CMK (cell line): Measurements from ENCODE around the gene HOXD3.

Experiments used
- DNase-seq: peaks from one replicate; pipeline ENCODE4 v3.0.0-alpha.2; 2010; ENCODE audit warnings: low read depth

HOXD3 gene

DNA sequence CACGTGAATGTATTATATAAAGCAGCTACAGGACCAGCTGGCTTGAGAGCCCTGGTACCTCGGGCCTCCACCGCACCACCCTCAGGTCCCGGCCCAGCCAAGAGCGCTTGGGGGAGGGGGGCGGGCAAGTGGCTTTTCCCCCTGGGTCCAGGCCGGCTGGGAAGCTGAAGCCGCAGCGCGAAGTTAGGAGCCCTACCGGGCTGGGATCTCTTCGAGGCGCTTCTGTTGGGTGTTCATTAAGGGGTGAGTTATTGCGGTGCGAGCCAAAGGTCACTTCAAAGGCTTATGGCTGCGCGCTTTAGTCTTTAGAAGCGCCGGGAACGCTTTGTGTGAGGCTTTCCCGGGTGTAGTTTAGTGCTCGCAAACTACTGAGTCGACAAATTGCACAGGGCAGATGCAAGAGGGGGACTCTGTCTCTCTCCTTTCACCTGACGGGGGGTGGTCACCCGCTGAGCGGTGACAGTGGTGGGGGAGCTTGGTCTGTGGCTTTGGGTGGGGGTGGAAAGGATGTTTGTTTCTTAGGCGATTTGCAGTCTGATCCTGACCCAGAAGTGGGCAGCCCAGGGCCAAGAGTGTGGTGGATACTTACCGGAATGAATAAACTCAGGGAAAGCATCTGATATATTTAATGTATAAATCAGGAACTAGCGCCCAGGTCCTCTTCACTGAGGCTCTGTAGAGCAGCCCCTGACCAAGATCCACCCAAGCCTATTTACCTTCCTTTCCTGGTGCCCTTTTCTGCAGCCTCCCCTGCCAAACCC is 6.0 kb downstream of the HOXD3 start:
- DNase-seq, result no peak

- no peak for DNase-seq
Measured at GRCh38 chr2:176163672-176164056, 6.6 kb downstream of the HOXD3 start.

GRCh38 chr2:176164201-176164600 is 7.1 kb downstream of the HOXD3 start:
- no peak for DNase-seq

GRCh38 chr2:176164611-176165369 is 7.7 kb downstream of the HOXD3 start:
- DNase-seq, result no peak

DNA sequence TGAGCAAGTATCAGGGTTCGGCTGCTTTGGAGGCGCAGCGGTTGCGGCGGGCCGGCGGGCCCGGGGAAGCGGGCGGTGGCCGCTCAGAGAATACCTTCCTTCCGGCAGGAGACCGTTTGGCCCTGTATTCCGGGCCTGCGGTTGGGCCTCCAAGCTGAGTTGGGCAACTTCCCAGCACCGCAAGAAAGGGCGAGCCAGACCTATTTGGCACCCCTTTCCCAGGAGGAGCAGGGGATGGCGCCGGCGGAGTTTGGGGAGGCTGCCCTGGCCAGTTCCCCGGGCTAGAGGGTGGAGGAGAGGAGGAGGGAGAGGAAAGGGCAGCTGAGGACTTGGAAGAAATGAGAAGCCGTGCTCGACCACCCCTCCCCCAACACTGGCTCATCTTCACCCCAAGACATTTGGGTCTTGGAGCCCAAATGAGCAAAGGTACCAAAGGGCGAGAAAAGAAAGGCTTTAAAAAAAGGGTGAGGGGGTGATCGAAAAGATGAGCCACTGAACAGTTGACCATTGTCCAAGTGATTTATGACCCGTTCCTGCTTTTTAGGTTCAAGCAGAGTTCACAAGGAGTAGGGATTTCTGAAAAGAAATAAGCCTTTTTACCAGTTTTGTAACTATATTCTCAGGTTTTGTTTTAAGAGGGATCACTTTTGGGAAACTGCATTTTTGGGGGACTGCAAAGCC is 8.4 kb downstream of the HOXD3 start:
- DNase-seq, result no peak

DNA sequence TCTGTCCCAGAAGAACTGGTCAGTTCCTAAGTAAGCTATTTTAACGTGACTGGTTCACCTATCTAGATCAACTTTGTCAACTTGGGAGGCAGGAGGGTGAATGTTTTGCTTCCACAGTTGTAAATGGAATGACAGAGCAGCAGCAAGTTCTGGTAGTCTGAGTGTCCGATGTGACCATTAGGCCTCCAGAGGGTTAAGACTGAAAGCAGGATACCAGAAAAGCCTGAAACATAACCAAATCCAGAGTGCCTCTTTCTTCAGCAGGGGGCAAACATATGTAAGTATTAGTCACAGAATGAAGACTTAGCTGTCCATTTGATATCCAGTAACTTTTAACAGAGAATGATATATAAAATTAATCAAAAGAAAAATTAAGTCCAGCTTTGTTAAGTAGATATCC is 9.2 kb downstream of the HOXD3 start:
- DNase-seq, result no peak

GRCh38 chr2:176167398-176167797 is 10.3 kb downstream of the HOXD3 start:
- no peak for DNase-seq

DNA sequence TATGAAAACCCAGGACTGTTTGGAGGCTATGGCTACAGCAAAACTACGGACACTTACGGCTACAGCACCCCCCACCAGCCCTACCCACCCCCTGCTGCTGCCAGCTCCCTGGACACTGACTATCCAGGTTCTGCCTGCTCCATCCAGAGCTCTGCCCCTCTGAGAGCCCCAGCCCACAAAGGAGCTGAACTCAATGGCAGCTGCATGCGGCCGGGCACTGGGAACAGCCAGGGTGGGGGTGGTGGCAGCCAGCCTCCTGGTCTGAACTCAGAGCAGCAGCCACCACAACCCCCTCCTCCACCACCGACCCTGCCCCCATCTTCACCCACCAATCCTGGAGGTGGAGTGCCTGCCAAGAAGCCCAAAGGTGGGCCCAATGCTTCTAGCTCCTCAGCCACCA is 12.1 kb downstream of the HOXD3 start:
- DNase-seq, result no peak

DNA sequence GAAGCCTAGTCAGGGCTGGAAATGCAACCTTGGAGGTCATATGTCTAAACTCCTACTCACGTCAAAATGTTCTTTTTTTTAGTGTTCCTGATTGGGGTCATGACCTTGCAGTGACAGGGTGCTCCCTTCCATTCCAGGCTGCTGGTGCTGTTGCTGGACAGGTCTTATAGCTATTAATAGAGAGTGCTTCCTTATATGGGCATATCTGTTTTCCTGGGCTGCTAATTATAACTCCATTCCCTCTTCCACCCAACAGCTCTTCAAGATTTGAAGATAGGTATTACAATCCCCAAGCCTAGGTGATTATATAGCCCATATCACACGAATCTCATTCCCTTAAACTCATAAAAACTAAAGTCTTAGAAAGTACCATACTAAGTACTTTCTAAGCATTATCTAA is 12.6 kb downstream of the HOXD3 start:
- DNase-seq, result no peak

GRCh38 chr2:176170602-176171305 is 13.6 kb downstream of the HOXD3 start:
- no peak for DNase-seq

DNA sequence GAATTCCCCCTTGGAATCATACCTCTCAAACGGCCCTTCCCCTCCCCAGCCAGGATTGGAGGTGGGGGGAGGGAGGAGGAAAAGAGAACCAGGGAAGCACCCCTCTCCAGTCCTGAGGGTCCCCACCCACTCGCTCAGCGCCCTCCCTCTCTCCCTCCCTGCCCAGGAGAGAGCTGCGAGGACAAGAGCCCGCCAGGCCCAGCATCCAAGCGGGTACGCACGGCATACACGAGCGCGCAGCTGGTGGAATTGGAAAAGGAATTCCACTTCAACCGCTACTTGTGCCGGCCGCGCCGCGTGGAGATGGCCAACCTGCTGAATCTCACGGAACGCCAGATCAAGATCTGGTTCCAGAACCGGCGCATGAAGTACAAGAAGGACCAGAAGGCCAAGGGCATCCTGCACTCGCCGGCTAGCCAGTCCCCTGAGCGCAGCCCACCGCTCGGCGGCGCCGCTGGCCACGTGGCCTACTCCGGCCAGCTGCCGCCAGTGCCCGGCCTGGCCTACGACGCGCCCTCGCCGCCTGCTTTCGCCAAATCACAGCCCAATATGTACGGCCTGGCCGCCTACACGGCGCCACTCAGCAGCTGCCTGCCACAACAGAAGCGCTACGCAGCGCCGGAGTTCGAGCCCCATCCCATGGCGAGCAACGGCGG is 14.4 kb downstream of the HOXD3 start:
- DNase-seq, result no peak

- DNase-seq, result no peak
Measured at GRCh38 chr2:176172007-176172894, 15.1 kb downstream of the HOXD3 start.

GRCh38 chr2:176172895-176173566 is 15.9 kb downstream of the HOXD3 start:
- DNase-seq, result no peak

DNA sequence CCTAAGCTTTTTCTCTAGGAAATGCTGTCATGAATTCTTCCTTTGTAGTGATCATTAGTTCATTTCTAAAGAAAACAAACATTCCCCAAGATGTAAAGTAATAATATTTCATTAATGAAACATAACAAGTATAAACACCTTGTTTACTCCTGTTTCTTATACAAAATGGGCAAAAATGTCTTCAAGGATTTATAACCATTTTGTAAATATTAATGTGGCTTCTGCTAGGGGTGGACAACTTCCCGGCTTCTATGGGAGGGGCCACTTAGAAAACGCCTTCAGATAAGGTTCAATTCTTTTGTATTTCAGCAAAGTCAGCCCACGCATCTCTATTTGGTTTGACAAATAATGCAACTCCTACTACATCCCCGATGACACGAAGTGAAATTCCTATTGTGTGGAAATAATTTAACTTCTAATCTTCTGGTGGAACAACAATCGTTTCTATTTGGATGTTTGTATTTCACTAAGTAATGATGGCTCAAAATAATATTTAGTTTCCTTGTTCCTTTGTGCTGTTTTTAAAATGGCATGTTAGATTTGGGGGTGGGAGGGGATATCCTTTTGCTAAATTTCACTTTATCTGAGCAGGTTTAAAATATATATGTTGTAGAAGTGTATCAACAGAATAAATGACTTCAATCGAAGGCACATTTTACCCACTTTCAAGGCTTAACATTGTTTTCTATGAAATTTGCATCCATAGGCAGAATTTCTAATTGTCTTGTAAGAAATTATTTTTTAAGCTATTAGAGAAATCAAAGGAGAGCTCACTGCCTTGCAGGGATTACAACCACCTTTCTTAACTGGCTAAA is 16.7 kb downstream of the HOXD3 start:
- no peak for DNase-seq

DNA sequence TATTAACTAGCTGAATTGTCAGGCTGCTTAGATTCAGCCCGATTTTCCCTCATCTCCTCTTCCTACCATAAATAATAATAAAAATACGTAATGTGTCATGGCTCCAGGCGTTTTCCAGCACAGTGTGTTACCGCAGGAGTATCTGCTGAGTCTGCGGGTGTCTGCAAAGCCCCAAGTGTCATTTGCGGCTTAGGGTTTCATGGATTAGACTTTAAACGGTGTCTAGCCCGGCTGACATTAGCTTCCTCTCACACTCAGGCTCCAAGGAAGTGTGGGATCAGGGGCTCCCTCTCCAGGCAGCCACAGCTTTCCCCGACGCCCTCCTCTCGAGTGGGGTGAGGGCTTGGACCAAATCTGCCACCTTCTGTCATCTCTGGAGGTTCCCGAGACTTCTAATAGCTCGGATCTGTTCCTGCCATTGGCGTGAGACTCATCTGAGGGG is 17.3 kb downstream of the HOXD3 start:
- DNase-seq, result no peak

GRCh38 chr2:176174824-176175708 is 18.0 kb downstream of the HOXD3 start:
- DNase-seq, result no peak

- DNase-seq, result no peak
Measured at GRCh38 chr2:176175709-176176607, 18.9 kb downstream of the HOXD3 start.
